ENCODE results near the gene SORCS2. TPM values are rescaled to one million over a fixed set of nuclear protein-coding genes. Genes with fewer than 3 reads are reported as not detected.

Gene SORCS2
- polyA plus RNA-seq, 1 of the 3 experiments (the other 2 are of a cell fraction): 1.6 TPM

GRCh38 chr4:7683126-7683703 is 490.9 kb downstream of the SORCS2 start:
- TF ChIP-seq TEAD4 (IDR thresholded peaks at IDR 0.05; ENCODE audit: borderline replicate concordance, insufficient read depth) (no peak), YY1 (IDR thresholded peaks at IDR 0.05; ENCODE audit: low read depth) (no peak), EP300 (IDR thresholded peaks at IDR 0.05; ENCODE audit: borderline replicate concordance in 1 of 2, low read depth in 1 of 2, low read length in 1 of 2) (no peak), ELF1 (IDR thresholded peaks at IDR 0.05) (no peak), RFX5 (IDR thresholded peaks at IDR 0.05; ENCODE audit: low read length) (no peak), EZH2phosphoT487 (IDR thresholded peaks at IDR 0.05; ENCODE audit: borderline replicate concordance, low read depth) (no peak), ZBTB33 (IDR thresholded peaks at IDR 0.05; ENCODE audit: borderline replicate concordance, low read depth) (no peak), TCF12 (IDR thresholded peaks at IDR 0.05) (no peak), USF2 (IDR thresholded peaks at IDR 0.05; ENCODE audit: borderline replicate concordance, low read depth, low read length) (no peak), IRF3 (IDR thresholded peaks at IDR 0.05; ENCODE audit: low read depth, low read length) (no peak), GATA2 (CRISPR knock-in tag; IDR thresholded peaks at IDR 0.05) (no peak), RXRA (IDR thresholded peaks at IDR 0.05; ENCODE audit: borderline replicate concordance, low read depth) (no peak), FOXM1 (IDR thresholded peaks at IDR 0.05; ENCODE audit: low read depth) (no peak), PBX3 (IDR thresholded peaks at IDR 0.05) (no peak)
- POLR2A ChIA-PET: no interaction called here
- H3K27ac ChIP-seq (ENCODE audit: low read depth in 2 of 2, low read length in 1 of 2): no peak overlapping the region
- H3F3A ChIP-seq (replicated peaks; ENCODE audit: insufficient read depth): no peaks in the 10 kb centered on the region
- H4K20me1 ChIP-seq (ENCODE audit: insufficient read depth): no peaks in the 10 kb centered on the region
- H3K9me2 ChIP-seq: no peaks in the 10 kb centered on the region
- no peaks in the 10 kb centered on the region for H3K36me3 ChIP-seq (replicated peaks in 1 of 2; ENCODE audit: control insufficient read depth in 1 of 2, insufficient read depth in 2 of 2, low read length in 1 of 2)
- DNase-seq: no peak
- no peaks in the 10 kb centered on the region for H3K27me3 ChIP-seq (ENCODE audit: insufficient read depth)
- CTCF ChIA-PET: interaction anchor here (0.8 to 1.4 kb wide), 2 partner anchors 27 to 37 kb away, joined by 3 read pairs; no protein-coding TSS in a partner anchor
- no peak overlapping the region for H2AFZ ChIP-seq (ENCODE audit: low read depth)
- H3K79me2 ChIP-seq (ENCODE audit: insufficient read depth): no peaks in the 10 kb centered on the region
- H3K4me1 ChIP-seq (ENCODE audit: control insufficient read depth in 1 of 2, insufficient read depth in 2 of 2, low read depth in 1 of 2, low read length in 1 of 2): no peaks in the 10 kb centered on the region; a peak in 1 of 4 replicates
- H3K4me2 ChIP-seq: no peak overlapping the region
- no CpG with 5 or more reads among the region's 5 CpGs for WGBS (ENCODE audit: low lambda C conversion rate)
- H3K9ac ChIP-seq: no peak overlapping the region
- no peak overlapping the region for H3K4me3 ChIP-seq (ENCODE audit: low read depth in 2 of 2, low read length in 1 of 2)
- no peaks in the 10 kb centered on the region for H3K9me3 ChIP-seq

Data from SK-N-SH (cell line).